Liver (tissue), 3 donors: ENCODE data around the gene CLINT1.

Experiments used
- ATF3 ChIP-seq: IDR thresholded peaks from 2 replicates; pipeline ENCODE4 v1.6.1; 2016; ENCODE audit warnings: antibody characterized with exemption
- CTCF ChIP-seq: fragments of 150-350 bp; IDR thresholded peaks from 2 replicates; pipeline ENCODE4 v1.5.1; 2017; ENCODE audit warnings: improper control_type of control experiment, low read depth, low read length; ENCODE audit not compliant: missing input control
- EGR1 ChIP-seq, 2 donors: IDR thresholded peaks; 2 replicates each; pipeline ENCODE4 v1.6.1; 2016 to 2018; ENCODE audit warnings: antibody characterized with exemption in 2 of 2, low read depth in 2 of 2
- MAX ChIP-seq: IDR thresholded peaks from 2 replicates; pipeline ENCODE4 v1.6.1; 2016; ENCODE audit warnings: antibody characterized with exemption
- RXRA ChIP-seq, 2 donors: IDR thresholded peaks; 2 replicates each; pipeline ENCODE4 v1.6.1; 2017 to 2018; ENCODE audit warnings: antibody characterized with exemption in 2 of 2, mild to moderate bottlenecking in 1 of 2
- SP1 ChIP-seq: IDR thresholded peaks from 2 replicates; pipeline ENCODE4 v1.6.1; 2018; ENCODE audit warnings: antibody characterized with exemption, mild to moderate bottlenecking
- donor health status: healthy.
- donor health status: healthy.

- TF ChIP-seq MAX, result no peak
- TF ChIP-seq RXRA (IDR thresholded peaks at IDR 0.05), result no peak
- no peak for TF ChIP-seq CTCF
- TF ChIP-seq SP1, result no peak
- no peak for TF ChIP-seq ATF3
- no peak for TF ChIP-seq EGR1 (IDR thresholded peaks at IDR 0.05; ENCODE audit: low read depth in 2 of 2)
Observed at GRCh38 chr5:157770665-157771064, 88.3 kb downstream of the CLINT1 start.
